Stimulated activated CD8-positive, alpha-beta memory T cell treated with anti-CD3 and anti-CD28 coated beads, Interleukin-4, amount 100 ng/mL, for 24 hours (primary cell): ENCODE data around the gene ATXN7L1.

ENCODE experiments used
- DNase-seq: peaks from one replicate; pipeline ENCODE4 v3.0.0-alpha.2; 2020; ENCODE audit warnings: low read depth

Gene ATXN7L1

GRCh38 chr7:105580022-105580740 lies 296.2 kb downstream of the ATXN7L1 start:
- DNase-seq, result no peak

- DNase-seq, result no peak
Observed at GRCh38 chr7:105578496-105578895, 297.9 kb downstream of the ATXN7L1 start.

- DNase-seq, result no peak
Observed at GRCh38 chr7:105577251-105577650, 299.1 kb downstream of the ATXN7L1 start.

- no peak for DNase-seq
Observed at GRCh38 chr7:105571891-105572290, 304.5 kb downstream of the ATXN7L1 start.

- DNase-seq, result no peak
Observed at GRCh38 chr7:105567821-105568220, 308.6 kb downstream of the ATXN7L1 start.

- DNase-seq, result no peak
Observed at GRCh38 chr7:105567024-105567423, 309.4 kb downstream of the ATXN7L1 start.

- DNase-seq, result no peak
Observed at GRCh38 chr7:105565190-105565589, 311.2 kb downstream of the ATXN7L1 start.

- no peak for DNase-seq
Observed at GRCh38 chr7:105559926-105560325, 316.5 kb downstream of the ATXN7L1 start.
